Karpas-422 (cell line): ENCODE data around the gene TNS3. TPM values are rescaled to one million over a fixed set of nuclear protein-coding genes. Genes with fewer than 3 reads are reported as not detected.

Experiments
- DNase-seq: peaks from one replicate; pipeline ENCODE4 v3.0.0-alpha.2; 2015
- H2AFZ ChIP-seq: fragments of 200-600 bp; sonication (generic); 2 replicates; pipeline ENCODE4 v1.6.1; 2014; ENCODE audit warnings: antibody characterized with exemption, low read length, mixed read lengths
- H3K27ac ChIP-seq: fragments of 200-600 bp; sonication (generic); 2 replicates; pipeline ENCODE4 v1.5.1; 2014; ENCODE audit warnings: mild to moderate bottlenecking, low read length, moderate library complexity
- H3K27me3 ChIP-seq: fragments of 200-600 bp; sonication (generic); 2 replicates; pipeline ENCODE4 v1.6.1; 2014; ENCODE audit warnings: low read length, mixed read lengths
- H3K36me3 ChIP-seq: fragments of 200-600 bp; sonication (generic); 2 replicates; pipeline ENCODE4 v1.6.1; 2014; ENCODE audit warnings: low read length, mixed read lengths; ENCODE audit not compliant: insufficient read depth
- H3K4me1 ChIP-seq: fragments of 200-600 bp; sonication (generic); 2 replicates; pipeline ENCODE4 v1.6.1; 2014; ENCODE audit warnings: mild to moderate bottlenecking, low read length, mixed read lengths
- H3K4me2 ChIP-seq: fragments of 200-600 bp; sonication (generic); 2 replicates; pipeline ENCODE4 v1.6.1; 2014; ENCODE audit warnings: low read length, low read depth, mild to moderate bottlenecking; ENCODE audit not compliant: poor library complexity, severe bottlenecking
- H3K4me3 ChIP-seq: fragments of 200-600 bp; sonication (generic); 2 replicates; pipeline ENCODE4 v1.5.1; 2014; ENCODE audit warnings: mild to moderate bottlenecking, antibody characterized with exemption, low read length, mixed read lengths
- H3K79me2 ChIP-seq: fragments of 200-600 bp; sonication (generic); 2 replicates; pipeline ENCODE4 v1.6.1; 2014; ENCODE audit warnings: mild to moderate bottlenecking, low read length, mixed read lengths
- H3K9ac ChIP-seq: fragments of 200-600 bp; sonication (generic); 2 replicates; pipeline ENCODE4 v1.6.0; 2014; ENCODE audit warnings: low read length
- H3K9me2 ChIP-seq: fragments of 200-600 bp; sonication (generic), shearing (Covaris generic); replicated peaks from 2 replicates; pipeline ENCODE4 v1.6.0; 2014; ENCODE audit warnings: mild to moderate bottlenecking, low read length, moderate library complexity; ENCODE audit not compliant: insufficient read depth
- H3K9me3 ChIP-seq: fragments of 300-700, 200-600 bp; sonication (generic); 2 replicates; pipeline ENCODE4 v1.6.1; 2014; ENCODE audit warnings: low read length, mixed read lengths
- H4K20me1 ChIP-seq: fragments of 200-600 bp; sonication (generic); 2 replicates; pipeline ENCODE4 v1.6.1; 2014; ENCODE audit warnings: mild to moderate bottlenecking, antibody characterized with exemption, low read length, low read depth; ENCODE audit not compliant: insufficient read depth
- total RNA-seq: library from RNA; depleted of rRNA; stranded (reverse); fragments of >200 nt; shearing (Covaris generic); gene quantifications from 2 replicates; pipeline ENCODE4 v1.2.3, GENCODE V29; 2014; ENCODE audit warnings: low replicate concordance

Gene TNS3
- total RNA-seq, 1 experiment from 2014 or later: 56.6 TPM

- DNase-seq: peak; percentile 70
Observed at GRCh38 chr7:47581438-47581803, 490 bp downstream of the TNS3 start.

DNA sequence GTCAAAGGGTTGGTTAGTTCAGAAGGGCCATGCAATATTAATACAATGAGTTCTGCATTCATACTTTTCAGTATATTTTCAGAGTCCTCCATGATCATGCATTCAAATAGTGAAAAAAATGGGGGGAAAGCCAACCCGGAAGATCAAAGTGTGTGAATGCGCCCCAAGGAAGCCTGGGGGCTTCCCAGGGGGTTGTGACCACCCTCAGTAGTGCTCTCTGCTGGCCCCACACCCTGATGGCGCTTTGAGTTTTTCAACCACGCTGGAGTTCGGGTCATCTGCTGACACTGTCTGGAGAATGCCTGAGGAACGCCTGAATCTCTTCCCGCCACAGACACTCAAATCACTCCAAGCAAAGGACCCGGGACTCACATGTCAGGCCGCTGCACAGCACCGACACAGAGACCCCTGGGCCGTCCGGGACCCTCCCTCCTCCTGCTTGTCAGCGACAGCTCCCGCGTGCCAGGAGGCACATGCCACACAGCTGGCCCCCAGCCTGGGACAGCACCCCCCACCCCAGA lies 1.0 kb downstream of the TNS3 start:
- Histone ChIP-seq H3K4me2 (peak overlapping the region; percentile 75), H3K4me1 (peaks cover 61% of the 10 kb centered on the region), H3K79me2 (peaks cover 56% of the 10 kb centered on the region), H3K36me3 (peaks cover 23% of the 10 kb centered on the region), H3K9me3 (no peaks in the 10 kb centered on the region), H2AFZ (no peak overlapping the region), H3K27ac (peak overlapping the region; percentile 88), H3K9ac (peak overlapping the region; percentile 89), H3K4me3 (peak overlapping the region; percentile 87), H3K27me3 (no peaks in the 10 kb centered on the region), H3K9me2 (no peaks in the 10 kb centered on the region), H4K20me1 (no peaks in the 10 kb centered on the region)
- DNase-seq: peak; percentile 78

More at GRCh38 chr7:47581438-47581803, 490 bp downstream of the TNS3 start:
- Histone ChIP-seq H3K9ac (peak overlapping the region; percentile 89), H3K4me2 (peak overlapping the region; percentile 75), H3K4me3 (peak overlapping the region; percentile 87), H3K36me3 (peaks cover 18% of the 10 kb centered on the region), H3K9me2 (no peaks in the 10 kb centered on the region), H3K9me3 (no peaks in the 10 kb centered on the region), H2AFZ (peak overlapping the region; percentile 63; the same call in 1 of the 2 replicates), H3K79me2 (peaks cover 51% of the 10 kb centered on the region), H3K27ac (peak overlapping the region; percentile 88), H3K27me3 (no peaks in the 10 kb centered on the region), H3K4me1 (peaks cover 56% of the 10 kb centered on the region), H4K20me1 (no peaks in the 10 kb centered on the region)

DNA sequence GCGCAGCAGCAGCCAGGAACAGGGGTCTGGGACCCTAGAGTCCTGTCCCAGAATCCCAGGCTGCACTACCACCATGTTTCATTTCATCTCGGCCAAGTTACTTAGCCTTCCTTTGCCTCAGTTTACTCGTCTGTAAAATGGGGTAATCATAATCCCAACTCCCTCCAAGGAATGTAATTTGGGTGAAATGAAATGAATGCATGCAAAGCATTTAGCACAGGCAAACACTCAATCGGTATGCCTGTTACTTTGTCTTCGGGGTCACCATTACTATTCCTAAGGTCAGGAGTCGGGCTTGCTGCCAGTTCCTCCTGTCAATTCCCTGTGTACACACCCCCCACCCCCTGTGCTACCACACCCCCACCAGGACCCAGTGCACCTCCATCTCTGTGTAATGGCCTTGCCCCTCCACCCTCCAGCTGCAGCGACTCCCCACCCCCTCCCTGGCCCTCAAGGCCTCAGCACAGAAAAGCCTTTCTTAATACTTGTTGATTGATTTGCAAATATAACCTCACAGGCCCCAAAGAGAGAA lies 1.7 kb downstream of the TNS3 start:
- Histone ChIP-seq H2AFZ (no peak overlapping the region), H3K4me1 (peaks cover 65% of the 10 kb centered on the region), H3K27me3 (no peaks in the 10 kb centered on the region), H3K27ac (peak overlapping the region; percentile 88), H3K36me3 (peaks cover 23% of the 10 kb centered on the region), H3K4me2 (peak overlapping the region; percentile 75), H4K20me1 (no peaks in the 10 kb centered on the region), H3K9me2 (no peaks in the 10 kb centered on the region), H3K4me3 (peak overlapping the region; percentile 87), H3K79me2 (peaks cover 62% of the 10 kb centered on the region), H3K9me3 (no peaks in the 10 kb centered on the region), H3K9ac (peak overlapping the region; percentile 89)
- peak; percentile 67 for DNase-seq

- H3K9me3 ChIP-seq: no peaks in the 10 kb centered on the region
- no peaks in the 10 kb centered on the region for H3K27me3 ChIP-seq
- peak overlapping the region; percentile 89 for H3K9ac ChIP-seq
- H3K36me3 ChIP-seq: peaks cover 27% of the 10 kb centered on the region
- H3K4me3 ChIP-seq: peak overlapping the region; percentile 87; the same call in 1 of the 2 replicates
- no peak overlapping the region for H2AFZ ChIP-seq
- H3K79me2 ChIP-seq: peaks cover 70% of the 10 kb centered on the region
- no peak for DNase-seq
- peak overlapping the region; percentile 75 for H3K4me2 ChIP-seq
- H3K9me2 ChIP-seq: no peaks in the 10 kb centered on the region
- H3K4me1 ChIP-seq: peaks cover 72% of the 10 kb centered on the region
- H3K27ac ChIP-seq: peak overlapping the region; percentile 88
- no peaks in the 10 kb centered on the region for H4K20me1 ChIP-seq
Observed at GRCh38 chr7:47579458-47579857, 2.5 kb downstream of the TNS3 start.

- no peak overlapping the region for H3K9ac ChIP-seq
- H2AFZ ChIP-seq: no peak overlapping the region
- peaks cover 78% of the 10 kb centered on the region for H3K79me2 ChIP-seq
Observed at GRCh38 chr7:47578579-47579270, 3.2 kb downstream of the TNS3 start.

GRCh38 chr7:47577321-47577919 lies 4.5 kb downstream of the TNS3 start:
- no peak overlapping the region for H2AFZ ChIP-seq
- H3K4me1 ChIP-seq: peaks cover 86% of the 10 kb centered on the region
- H3K79me2 ChIP-seq: peaks cover 91% of the 10 kb centered on the region
- peak overlapping the region; percentile 43 for H3K4me2 ChIP-seq
- no peaks in the 10 kb centered on the region for H3K9me3 ChIP-seq
- H4K20me1 ChIP-seq: no peaks in the 10 kb centered on the region; the same call in 1 of the 2 replicates
- peak overlapping the region; percentile 24; the same call in 1 of the 2 replicates for H3K9ac ChIP-seq
- no peak overlapping the region for H3K4me3 ChIP-seq
- no peaks in the 10 kb centered on the region for H3K9me2 ChIP-seq
- DNase-seq: peak; percentile 48
- no peaks in the 10 kb centered on the region for H3K27me3 ChIP-seq
- peaks cover 27% of the 10 kb centered on the region for H3K36me3 ChIP-seq
- peak overlapping the region; percentile 83 for H3K27ac ChIP-seq

More at GRCh38 chr7:47578579-47579270, 3.2 kb downstream of the TNS3 start:
- Histone ChIP-seq H3K36me3 (peaks cover 27% of the 10 kb centered on the region), H3K27ac (peak overlapping the region; percentile 88), H4K20me1 (no peaks in the 10 kb centered on the region), H3K9me3 (no peaks in the 10 kb centered on the region), H3K27me3 (no peaks in the 10 kb centered on the region), H3K4me3 (no peak overlapping the region), H3K4me1 (peaks cover 80% of the 10 kb centered on the region), H3K9me2 (no peaks in the 10 kb centered on the region), H3K4me2 (peak overlapping the region; percentile 9)
- no peak for DNase-seq

- no peaks in the 10 kb centered on the region for H3K9me3 ChIP-seq
- H3K4me1 ChIP-seq: peaks cover 88% of the 10 kb centered on the region
- no peaks in the 10 kb centered on the region; the same call in 1 of the 2 replicates for H4K20me1 ChIP-seq
- no peak overlapping the region for H3K4me3 ChIP-seq
- H3K27ac ChIP-seq: peak overlapping the region; percentile 83
- peak overlapping the region; percentile 24; the same call in 1 of the 2 replicates for H3K9ac ChIP-seq
- DNase-seq: no peak
- H3K36me3 ChIP-seq: peaks cover 27% of the 10 kb centered on the region
- no peaks in the 10 kb centered on the region for H3K27me3 ChIP-seq
- H3K4me2 ChIP-seq: peak overlapping the region; percentile 43
- no peak overlapping the region for H2AFZ ChIP-seq
- no peaks in the 10 kb centered on the region for H3K9me2 ChIP-seq
- H3K79me2 ChIP-seq: peaks cover 96% of the 10 kb centered on the region
Observed at GRCh38 chr7:47576866-47577306, 5.0 kb downstream of the TNS3 start.
